Smooth muscle cell of trachea (primary cell): ENCODE data around the gene TRMT10B. TPM values are rescaled to one million over a fixed set of nuclear protein-coding genes. Genes with fewer than 3 reads are reported as not detected.

Experiments
- total RNA-seq: library from RNA; depleted of rRNA; stranded (reverse); fragments of >200 nt; gene quantifications from 2 replicates; pipeline ENCODE4 v1.2.1, GENCODE V29; 2014

TRMT10B gene, protein sequence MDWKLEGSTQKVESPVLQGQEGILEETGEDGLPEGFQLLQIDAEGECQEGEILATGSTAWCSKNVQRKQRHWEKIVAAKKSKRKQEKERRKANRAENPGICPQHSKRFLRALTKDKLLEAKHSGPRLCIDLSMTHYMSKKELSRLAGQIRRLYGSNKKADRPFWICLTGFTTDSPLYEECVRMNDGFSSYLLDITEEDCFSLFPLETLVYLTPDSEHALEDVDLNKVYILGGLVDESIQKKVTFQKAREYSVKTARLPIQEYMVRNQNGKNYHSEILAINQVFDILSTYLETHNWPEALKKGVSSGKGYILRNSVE
- 4.1 and 6.4 TPM in 2 replicates for total RNA-seq

DNA sequence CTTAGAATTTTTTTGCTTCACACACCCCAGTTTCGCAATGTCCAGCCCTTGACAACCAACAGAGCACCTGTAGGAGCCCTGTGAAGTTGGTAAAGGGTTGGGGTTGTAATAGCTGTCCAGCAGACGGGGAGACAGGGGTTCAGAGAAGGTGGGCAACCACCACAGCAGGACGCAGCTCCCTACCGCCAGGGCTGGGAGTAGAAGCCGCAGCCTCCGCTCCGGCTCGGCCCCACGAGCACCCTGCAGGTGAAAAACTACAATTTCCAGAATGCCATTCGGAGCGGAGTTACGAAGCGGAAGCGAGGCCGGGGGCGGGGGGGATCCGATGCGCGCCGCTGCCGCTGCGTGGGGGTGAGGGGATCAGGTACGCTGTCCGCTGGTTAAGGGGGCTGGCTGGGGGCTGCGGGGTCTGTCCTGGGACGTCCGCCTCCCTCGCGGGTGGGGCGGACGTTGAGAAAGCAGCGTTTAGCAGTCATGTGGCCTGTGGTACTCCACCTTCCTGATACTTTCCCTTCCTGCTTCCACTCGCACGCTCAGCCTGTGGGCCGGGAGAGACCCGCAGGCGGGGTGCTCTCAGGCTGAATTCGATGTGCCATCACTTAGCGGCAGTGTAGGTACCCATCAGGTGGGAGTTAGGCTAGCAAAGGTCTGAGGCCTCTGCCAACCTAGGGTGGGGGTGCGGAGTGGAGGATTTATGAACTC lies at the start of gene TRMT10B:
Gene TRMT10B (plus strand): TSS at position 317 of the 702 bp plus-strand sequence. CDS start 8,127 bp downstream, outside the sequence.

DNA sequence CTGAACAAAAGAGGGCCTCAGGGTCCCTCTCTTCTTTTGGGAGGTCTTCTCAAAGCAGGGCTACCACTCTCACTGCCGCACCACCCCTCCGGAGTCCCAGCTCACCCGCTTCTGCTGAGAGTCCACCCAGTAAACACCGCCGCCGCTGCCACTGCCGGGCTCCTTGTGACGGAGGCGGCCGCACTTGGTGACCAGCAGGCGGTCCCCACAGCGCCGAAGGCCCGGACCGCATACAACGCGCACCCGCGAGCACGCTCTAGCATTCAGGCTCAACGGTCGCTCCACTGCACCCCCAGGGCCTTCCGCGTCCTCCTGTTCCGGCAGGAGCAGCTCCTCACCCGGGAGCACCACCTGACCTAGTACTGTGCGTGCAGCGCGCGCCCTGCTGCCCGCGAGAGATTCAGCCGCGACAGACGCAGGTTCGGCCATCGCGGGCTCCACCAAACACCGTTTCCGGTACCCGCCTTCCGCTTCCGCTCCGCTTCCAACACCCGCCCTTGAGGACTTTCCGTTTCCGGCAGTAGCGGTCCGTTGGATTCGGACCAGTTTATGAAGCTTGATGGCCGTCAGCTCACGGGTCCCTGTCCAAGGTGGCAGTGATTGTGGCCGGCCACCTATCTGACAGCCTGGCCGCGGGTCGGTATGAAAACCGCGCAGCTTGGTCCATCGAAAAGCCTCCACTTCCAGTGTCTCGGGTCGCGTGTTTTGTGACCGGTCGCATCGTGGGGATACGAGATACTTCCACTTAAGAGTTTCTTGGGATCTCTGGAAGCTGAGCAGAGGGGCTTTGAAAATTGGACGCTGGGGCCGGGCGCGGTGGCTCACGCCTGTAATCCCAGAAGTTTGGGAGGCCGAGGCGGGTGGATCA lies 31.2 kb downstream of the TRMT10B start, which contains the start of gene EXOSC3:
Gene EXOSC3 (minus strand): TSS at position 449 of the 868 bp plus-strand sequence. CDS start 20 bp downstream, at position 429.

DNA sequence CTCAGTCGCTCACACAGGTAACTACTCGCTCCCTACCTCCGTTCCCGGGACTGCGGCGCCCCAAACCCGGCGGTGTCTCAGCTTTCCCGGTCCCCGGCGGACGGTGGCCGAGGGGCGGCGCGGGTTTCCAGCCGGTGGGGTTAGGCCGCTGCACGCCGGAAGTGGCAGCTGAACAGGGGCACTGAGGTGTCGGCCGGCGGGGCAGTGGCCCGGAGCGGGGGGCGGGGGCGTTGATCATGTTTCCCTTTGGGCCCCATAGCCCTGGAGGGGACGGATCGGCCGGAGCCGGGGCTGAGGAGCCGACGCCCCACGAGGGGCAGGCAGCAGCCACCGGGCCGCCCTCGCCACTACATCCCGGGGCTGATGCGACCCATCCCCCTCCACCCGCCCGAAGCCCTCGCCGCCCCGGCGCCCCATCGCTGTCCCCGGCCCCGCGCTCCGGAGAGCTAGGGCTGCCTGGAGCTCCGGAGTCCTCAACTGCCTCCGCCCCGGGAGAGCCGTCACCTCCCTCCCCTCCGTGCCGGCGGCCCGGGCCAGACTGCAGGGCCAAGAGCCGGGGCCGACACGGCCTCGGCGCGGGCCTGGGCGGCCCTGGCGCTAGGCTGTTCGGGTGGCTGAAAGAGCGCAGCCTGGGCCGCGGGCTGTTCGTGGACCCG lies 47.2 kb downstream of the TRMT10B start, which contains the start of gene DCAF10:
Gene DCAF10 (plus strand): TSS at position 167 of the 656 bp plus-strand sequence. CDS start 70 bp downstream, at position 237.

Other genes starting within 250 kb of the TRMT10B start
- gene FBXO10, start 177.4 kb upstream of the TRMT10B start, total RNA-seq, result 9.9 and 23.0 TPM in 2 replicates
- 129 and 149 TPM in 2 replicates for gene TOMM5, start 161.2 kb upstream of the TRMT10B start, total RNA-seq
- not detected in 2 replicates for gene FRMPD1, start 102.9 kb upstream of the TRMT10B start, total RNA-seq
- 31.3 and 33.4 TPM in 2 replicates for gene EXOSC3, start 31.3 kb downstream of the TRMT10B start, total RNA-seq
- gene DCAF10, start 47.0 kb downstream of the TRMT10B start, total RNA-seq, result 31.3 and 45.5 TPM in 2 replicates
- 78.7 and 120 TPM in 2 replicates for gene SLC25A51, start 150.3 kb downstream of the TRMT10B start, total RNA-seq